Right renal cortex interstitium (tissue), 3 donors: Measurements from ENCODE around the gene ZSCAN31. TPM values are rescaled to one million over a fixed set of nuclear protein-coding genes. Genes with fewer than 3 reads are reported as not detected.
A peak's percentile ranks its signal among the peaks of the same experiment; 100 is the strongest.

Source experiments
- DNase-seq, 3 donors: peaks; one replicate each; pipeline ENCODE4 v3.0.0-alpha.2; 2013; ENCODE audit warnings: low read depth in 3 of 3, low spot score in 2 of 3
- polyA plus RNA-seq, 3 donors: library from polyadenylated mRNA; unstranded; fragments of 120-200 nt; gene quantifications; one replicate each; pipeline ENCODE4 v1.2.1, GENCODE V29; 2013; ENCODE audit not compliant: insufficient read length in 3 of 3

ZSCAN31 gene
- polyA plus RNA-seq, 3 donors, result 10.7 to 11.9 (median 11.8) TPM

- DNase-seq, result no peak
Observed at GRCh38 chr6:28353981-28354676, 18.2 kb upstream of the ZSCAN31 start.

- DNase-seq, result no peak
Observed at GRCh38 chr6:28353356-28353755, 17.4 kb upstream of the ZSCAN31 start.

GRCh38 chr6:28351493-28351925 lies 15.6 kb upstream of the ZSCAN31 start:
- no peak for DNase-seq

- no peak for DNase-seq
Observed at GRCh38 chr6:28351087-28351486, 15.1 kb upstream of the ZSCAN31 start.

- peak; percentile 71 to 76 (median 74) for DNase-seq
Observed at GRCh38 chr6:28349892-28350737, 14.2 kb upstream of the ZSCAN31 start, which contains the start of gene ZKSCAN3. ZKSCAN3 (plus strand) TSS chr6:28349947; CDS start chr6:28359587, 9,640 bp downstream.

GRCh38 chr6:28349344-28349891 lies 13.5 kb upstream of the ZSCAN31 start:
- DNase-seq, result no peak

GRCh38 chr6:28347119-28347518 lies 11.2 kb upstream of the ZSCAN31 start:
- no peak for DNase-seq

- DNase-seq, result no peak
Observed at GRCh38 chr6:28345201-28345600, 9.3 kb upstream of the ZSCAN31 start.

GRCh38 chr6:28343898-28344677 lies 8.1 kb upstream of the ZSCAN31 start:
- DNase-seq, result no peak

GRCh38 chr6:28340310-28341095 lies 4.6 kb upstream of the ZSCAN31 start:
- DNase-seq, result no peak

GRCh38 chr6:28337121-28337520 lies 1.2 kb upstream of the ZSCAN31 start:
- no peak for DNase-seq

- peak; percentile 71 to 77 (median 74) for DNase-seq
Observed at GRCh38 chr6:28336284-28337120, 554 bp upstream of the ZSCAN31 start.

GRCh38 chr6:28335040-28335563 lies 846 bp downstream of the ZSCAN31 start:
- no peak for DNase-seq

GRCh38 chr6:28334286-28335039 lies 1.5 kb downstream of the ZSCAN31 start:
- peak in 1 of 3 donors; percentile 40 for DNase-seq

GRCh38 chr6:28333599-28334018 lies 2.3 kb downstream of the ZSCAN31 start:
- no peak for DNase-seq

- no peak for DNase-seq
Observed at GRCh38 chr6:28333047-28333446, 2.9 kb downstream of the ZSCAN31 start.

- DNase-seq, result no peak
Observed at GRCh38 chr6:28330041-28330440, 5.9 kb downstream of the ZSCAN31 start.

GRCh38 chr6:28326371-28326948 lies 9.5 kb downstream of the ZSCAN31 start:
- no peak for DNase-seq
